ENCODE data around the gene ZNF397. TPM values are rescaled to one million over a fixed set of nuclear protein-coding genes. Genes with fewer than 3 reads are reported as not detected.

ZNF397 gene
- total and polyA plus RNA-seq, 2 of the 13 experiments (the other 11 are each of a cell fraction or from before 2014, with no cell fraction given) = 4.7 to 9.4 TPM

DNA sequence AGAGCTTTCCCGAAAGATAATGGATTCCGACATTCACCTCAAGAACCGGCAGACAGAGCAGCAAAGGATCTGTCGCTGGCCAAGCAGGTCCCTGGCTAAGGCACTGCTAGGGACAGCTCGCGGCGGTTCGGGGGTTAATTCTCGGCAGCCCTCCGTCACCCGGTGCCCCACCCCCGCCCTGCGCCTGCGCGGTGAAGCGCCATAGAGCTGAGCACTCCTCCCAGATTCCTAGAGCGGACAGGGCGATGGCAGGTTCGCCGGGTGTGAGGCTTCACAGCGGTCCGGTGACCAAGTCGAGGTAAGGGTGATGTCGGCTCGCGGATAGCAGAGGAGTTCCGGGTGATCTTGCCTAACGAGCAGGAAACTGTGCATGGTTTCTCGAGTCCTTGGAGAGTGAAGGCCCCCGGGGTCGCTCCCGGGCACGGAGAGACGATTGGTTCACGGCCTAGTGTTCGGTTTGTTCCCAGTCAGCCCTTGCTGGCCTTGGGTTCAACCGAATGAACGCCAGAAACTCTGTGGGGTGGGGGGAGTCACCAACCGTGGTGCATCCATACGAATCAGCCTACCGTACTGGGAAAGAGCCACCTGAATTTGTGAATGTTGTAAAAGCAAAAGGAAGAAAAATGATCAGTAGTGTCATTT, 49.4 kb downstream of the ZNF397 start, which contains the start of gene ZSCAN30 (continued):
- TF ChIP-seq JUN (CRISPR knock-in tag; IDR thresholded peaks at IDR 0.05) = peak; percentile 90
- TF ChIP-seq KAT2B (IDR thresholded peaks at IDR 0.05; ENCODE audit: borderline replicate concordance, low read depth, low read length) = no peak
- no peak for TF ChIP-seq ZNF207 (IDR thresholded peaks at IDR 0.05; ENCODE audit: borderline replicate concordance)
- peak; percentile 84 for TF ChIP-seq ZNF768 (CRISPR knock-in tag; IDR thresholded peaks at IDR 0.05)
- no peak for TF ChIP-seq ZNF3 (CRISPR knock-in tag; IDR thresholded peaks at IDR 0.05)
- TF ChIP-seq, protein P1, sequence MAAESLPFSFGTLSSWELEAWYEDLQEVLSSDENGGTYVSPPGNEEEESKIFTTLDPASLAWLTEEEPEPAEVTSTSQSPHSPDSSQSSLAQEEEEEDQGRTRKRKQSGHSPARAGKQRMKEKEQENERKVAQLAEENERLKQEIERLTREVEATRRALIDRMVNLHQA (CRISPR knock-in tag; IDR thresholded peaks at IDR 0.05) = no peak
- TF ChIP-seq KLF15 (CRISPR knock-in tag; IDR thresholded peaks at IDR 0.05; ENCODE audit: borderline replicate concordance) = peak; percentile 85; the same call in 1 of the 2 replicates
- TF ChIP-seq, protein P2, sequence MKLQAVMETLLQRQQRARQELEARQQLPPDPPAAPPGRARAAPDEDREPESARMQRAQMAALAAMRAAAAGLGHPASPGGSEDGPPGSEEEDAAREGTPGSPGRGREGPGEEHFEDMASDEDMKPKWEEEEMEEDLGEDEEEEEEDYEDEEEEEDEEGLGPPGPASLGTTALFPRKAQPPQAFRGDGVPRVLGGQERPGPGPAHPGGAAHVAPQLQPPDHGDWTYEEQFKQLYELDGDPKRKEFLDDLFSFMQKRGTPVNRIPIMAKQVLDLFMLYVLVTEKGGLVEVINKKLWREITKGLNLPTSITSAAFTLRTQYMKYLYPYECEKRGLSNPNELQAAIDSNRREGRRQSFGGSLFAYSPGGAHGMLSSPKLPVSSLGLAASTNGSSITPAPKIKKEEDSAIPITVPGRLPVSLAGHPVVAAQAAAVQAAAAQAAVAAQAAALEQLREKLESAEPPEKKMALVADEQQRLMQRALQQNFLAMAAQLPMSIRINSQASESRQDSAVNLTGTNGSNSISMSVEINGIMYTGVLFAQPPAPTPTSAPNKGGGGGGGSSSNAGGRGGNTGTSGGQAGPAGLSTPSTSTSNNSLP (IDR thresholded peaks at IDR 0.05; ENCODE audit: low read depth, low read length) = no peak
- TF ChIP-seq MAF1 (CRISPR knock-in tag; IDR thresholded peaks at IDR 0.05; ENCODE audit: borderline replicate concordance) = peak; percentile 59
- TF ChIP-seq, protein P3, sequence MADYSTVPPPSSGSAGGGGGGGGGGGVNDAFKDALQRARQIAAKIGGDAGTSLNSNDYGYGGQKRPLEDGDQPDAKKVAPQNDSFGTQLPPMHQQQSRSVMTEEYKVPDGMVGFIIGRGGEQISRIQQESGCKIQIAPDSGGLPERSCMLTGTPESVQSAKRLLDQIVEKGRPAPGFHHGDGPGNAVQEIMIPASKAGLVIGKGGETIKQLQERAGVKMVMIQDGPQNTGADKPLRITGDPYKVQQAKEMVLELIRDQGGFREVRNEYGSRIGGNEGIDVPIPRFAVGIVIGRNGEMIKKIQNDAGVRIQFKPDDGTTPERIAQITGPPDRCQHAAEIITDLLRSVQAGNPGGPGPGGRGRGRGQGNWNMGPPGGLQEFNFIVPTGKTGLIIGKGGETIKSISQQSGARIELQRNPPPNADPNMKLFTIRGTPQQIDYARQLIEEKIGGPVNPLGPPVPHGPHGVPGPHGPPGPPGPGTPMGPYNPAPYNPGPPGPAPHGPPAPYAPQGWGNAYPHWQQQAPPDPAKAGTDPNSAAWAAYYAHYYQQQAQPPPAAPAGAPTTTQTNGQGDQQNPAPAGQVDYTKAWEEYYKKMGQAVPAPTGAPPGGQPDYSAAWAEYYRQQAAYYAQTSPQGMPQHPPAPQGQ (CRISPR knock-in tag; IDR thresholded peaks at IDR 0.05; ENCODE audit: borderline replicate concordance) = no peak
- TF ChIP-seq SOX5 (CRISPR knock-in tag; IDR thresholded peaks at IDR 0.05; ENCODE audit: borderline replicate concordance) = 0 out of 2 replicates have a peak, but pooled peaks have one; percentile 65
- peak; percentile 53; the same call in 1 of the 2 replicates for TF ChIP-seq ZNF121 (CRISPR knock-in tag; IDR thresholded peaks at IDR 0.05)
- peak; percentile 79; the same call in 1 of the 2 replicates for TF ChIP-seq TGIF2 (CRISPR knock-in tag; IDR thresholded peaks at IDR 0.05)
- TF ChIP-seq ZNF138 (CRISPR knock-in tag; IDR thresholded peaks at IDR 0.05; ENCODE audit: low read depth) = no peak
- TF ChIP-seq ZNF557 (CRISPR knock-in tag; IDR thresholded peaks at IDR 0.05) = no peak
- TF ChIP-seq, protein P4, sequence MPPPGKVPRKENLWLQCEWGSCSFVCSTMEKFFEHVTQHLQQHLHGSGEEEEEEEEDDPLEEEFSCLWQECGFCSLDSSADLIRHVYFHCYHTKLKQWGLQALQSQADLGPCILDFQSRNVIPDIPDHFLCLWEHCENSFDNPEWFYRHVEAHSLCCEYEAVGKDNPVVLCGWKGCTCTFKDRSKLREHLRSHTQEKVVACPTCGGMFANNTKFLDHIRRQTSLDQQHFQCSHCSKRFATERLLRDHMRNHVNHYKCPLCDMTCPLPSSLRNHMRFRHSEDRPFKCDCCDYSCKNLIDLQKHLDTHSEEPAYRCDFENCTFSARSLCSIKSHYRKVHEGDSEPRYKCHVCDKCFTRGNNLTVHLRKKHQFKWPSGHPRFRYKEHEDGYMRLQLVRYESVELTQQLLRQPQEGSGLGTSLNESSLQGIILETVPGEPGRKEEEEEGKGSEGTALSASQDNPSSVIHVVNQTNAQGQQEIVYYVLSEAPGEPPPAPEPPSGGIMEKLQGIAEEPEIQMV (CRISPR knock-in tag; IDR thresholded peaks at IDR 0.05; ENCODE audit: low read depth) = peak; percentile 100
- no peak for TF ChIP-seq PHB2 (IDR thresholded peaks at IDR 0.05; ENCODE audit: partially characterized antibody)

Measured in HepG2 (cell line).